DMS 273 (cell line): ENCODE measurements around the gene COL23A1.

Source experiments
- DNase-seq: peaks from one replicate; lab custom pipeline; 2025; ENCODE audit not compliant: unreplicated experiment; lab: John Stamatoyannopoulos, UW

Gene COL23A1

DNA sequence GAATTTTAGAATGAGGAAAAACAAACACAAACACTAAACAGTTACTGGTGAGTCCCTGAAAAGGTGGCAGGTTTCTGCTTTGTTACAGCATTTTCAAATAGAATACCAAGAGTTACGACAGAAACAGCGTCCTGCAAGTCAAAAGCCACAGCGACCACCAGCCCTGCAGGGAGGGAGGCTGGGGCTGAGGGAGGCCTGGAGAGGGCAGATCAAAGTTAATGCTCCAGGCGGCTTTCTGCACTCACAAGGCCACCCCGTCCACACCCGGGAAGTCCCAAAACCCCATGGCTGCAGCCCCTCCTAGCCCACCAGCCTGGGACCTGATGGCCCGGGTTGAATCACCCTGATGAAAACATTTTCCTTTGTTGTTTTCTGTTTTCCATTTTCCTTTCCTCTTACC, 29.3 kb downstream of the COL23A1 start:
- DNase-seq, result no peak

DNA sequence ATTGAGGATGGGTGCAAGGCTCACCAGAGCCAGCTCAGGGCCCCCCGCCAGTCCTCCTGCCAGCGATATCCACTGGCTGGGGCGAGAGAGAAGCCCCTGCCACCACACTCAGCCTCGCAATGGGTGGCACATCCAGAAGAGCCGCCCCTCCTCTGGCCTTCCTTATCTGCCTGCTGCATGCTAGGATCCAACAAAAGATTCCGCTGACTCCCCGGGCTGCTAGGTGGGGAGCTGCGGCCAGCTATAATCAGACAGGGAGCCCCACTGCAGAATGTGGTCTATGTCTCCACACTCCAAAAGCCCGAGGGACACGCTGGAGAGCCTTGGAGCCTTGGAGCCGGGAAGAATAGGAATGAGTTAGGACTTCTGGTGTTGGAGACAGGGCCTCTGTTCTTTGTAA, 32.8 kb downstream of the COL23A1 start:
- no peak for DNase-seq

DNA sequence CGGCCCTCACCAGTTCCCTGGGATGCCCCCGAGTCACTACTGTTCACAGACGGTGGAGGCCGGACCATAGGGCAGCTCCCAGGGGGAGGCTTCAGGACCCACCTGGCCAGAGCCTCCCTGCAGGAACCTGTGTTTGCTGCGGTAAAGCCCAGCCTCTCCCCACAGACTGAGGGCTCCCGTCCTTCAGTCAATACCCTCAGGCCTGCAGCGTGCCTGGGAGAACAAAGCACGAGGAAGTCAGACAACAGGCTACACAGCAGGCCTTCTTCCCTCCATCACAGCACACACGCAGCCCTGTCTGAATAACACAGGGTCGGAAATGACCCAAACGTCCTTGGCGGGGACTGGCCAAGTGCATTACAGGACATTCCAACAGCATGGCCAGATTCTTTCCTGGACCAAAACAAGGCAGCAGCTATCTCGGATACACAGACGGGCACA, 34.4 kb downstream of the COL23A1 start:
- DNase-seq, result no peak

DNA sequence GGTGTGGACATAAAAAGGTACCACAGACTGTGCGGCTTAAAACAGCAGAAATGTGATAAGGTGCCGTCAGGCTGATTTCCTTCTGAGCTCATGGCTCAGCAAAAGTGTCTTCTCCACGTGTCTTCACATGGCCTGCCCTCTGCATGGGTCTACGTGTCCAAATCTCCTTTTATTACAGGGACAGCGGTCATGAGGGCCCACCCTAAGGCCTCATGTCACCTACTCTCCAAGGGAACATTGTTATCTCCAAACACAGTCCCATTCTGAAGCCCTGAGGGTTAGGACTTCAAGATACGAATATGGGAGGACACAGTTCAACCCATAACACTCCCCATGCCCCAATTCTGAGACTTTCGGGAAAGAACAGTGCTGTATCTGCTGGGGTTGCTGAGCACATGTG, 35.2 kb downstream of the COL23A1 start:
- no peak for DNase-seq

DNA sequence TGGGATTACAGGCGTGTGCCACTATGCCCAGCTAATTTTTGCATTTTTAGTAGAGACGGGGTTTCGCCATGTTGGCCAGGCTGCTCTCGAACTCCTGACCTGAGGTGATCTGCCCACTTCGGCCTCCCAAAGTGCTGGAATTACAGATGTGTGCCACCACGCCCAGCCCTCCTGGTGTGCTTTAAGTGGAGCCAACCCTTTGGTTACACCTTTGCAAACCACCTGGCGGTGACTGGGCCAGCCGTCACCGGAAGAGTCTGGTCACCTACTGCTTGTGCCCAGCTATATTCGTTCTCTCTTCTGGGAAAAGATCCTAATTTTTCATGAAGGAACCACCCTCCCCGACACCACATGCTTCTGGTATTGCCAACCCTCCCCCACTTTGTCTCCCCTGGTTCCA, 35.9 kb downstream of the COL23A1 start:
- no peak for DNase-seq

DNA sequence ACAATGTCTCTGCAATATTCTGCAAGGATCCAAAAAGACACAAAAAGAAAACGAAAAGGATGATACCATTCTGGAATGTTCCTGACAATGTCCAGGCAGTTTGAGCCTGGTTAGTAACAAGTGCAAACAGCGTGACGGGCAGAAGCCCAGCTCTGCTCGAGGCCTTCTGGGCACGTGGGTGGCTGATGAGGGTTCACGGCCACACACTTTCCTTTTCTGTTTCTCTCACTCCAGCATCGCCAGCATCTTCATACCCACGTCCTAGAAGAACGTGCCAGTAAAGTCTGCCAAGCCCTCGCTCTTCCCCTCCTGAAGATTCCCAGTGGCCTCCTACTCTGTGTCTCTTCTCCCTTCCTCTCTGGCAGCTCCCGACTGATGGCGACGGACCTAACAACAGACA, 36.7 kb downstream of the COL23A1 start:
- DNase-seq, result no peak

DNA sequence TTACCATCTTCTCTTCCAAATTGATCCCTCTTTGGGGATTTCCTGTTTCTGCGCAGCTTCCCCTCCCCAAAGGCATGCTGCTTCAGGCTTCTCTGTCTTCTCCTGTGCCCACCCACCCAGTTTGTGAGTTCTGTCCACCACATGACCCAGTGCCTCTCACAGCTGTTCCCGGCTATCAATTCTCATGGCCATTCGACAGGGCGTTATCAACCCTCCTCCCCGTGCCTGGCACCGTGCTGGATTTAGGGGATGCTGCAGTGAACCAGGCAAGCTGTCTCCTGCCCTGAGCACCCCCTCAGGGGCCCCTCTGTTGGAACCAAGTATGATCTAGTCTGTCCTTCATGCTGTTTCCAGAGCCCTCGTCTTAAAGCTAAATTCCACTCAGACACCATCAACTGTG, 38.7 kb downstream of the COL23A1 start:
- no peak for DNase-seq

DNA sequence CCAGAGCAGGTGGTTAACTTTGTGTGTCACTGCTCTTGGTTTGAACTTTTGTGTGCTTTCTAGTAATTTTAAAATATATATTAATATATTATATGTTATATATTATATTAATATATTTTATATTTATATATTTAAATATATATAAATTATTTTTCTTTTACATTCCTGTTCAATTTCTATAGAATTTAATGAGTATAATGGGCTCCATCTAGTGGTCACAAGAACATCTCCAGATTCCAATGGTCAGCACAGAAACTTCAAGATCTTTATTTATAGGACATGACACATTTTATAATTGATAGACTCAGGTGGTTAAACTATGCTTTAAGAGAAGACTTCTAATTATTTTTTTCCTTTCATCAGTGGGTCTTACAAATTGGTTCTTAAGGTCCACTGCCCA, 39.1 kb downstream of the COL23A1 start:
- DNase-seq, result peak; percentile 42

DNA sequence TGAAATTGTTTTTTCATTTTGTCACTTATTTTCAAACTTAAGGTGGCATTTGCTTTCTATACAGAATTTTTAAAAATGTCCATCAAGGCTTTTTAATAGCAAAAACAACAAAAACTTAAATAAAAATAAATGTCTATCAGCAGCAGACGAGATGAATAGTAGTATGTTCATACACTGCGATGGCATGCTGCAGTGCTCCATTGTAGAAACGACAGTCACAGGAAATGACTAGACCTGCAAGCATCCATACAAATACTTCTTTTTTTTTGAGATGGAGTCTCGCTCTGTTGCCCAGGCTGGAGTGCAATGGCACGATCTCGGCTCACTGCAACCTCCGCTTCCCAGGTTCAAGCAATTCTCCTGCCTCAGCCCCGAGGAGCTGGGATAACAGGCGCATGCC, 41.4 kb downstream of the COL23A1 start:
- no peak for DNase-seq

DNA sequence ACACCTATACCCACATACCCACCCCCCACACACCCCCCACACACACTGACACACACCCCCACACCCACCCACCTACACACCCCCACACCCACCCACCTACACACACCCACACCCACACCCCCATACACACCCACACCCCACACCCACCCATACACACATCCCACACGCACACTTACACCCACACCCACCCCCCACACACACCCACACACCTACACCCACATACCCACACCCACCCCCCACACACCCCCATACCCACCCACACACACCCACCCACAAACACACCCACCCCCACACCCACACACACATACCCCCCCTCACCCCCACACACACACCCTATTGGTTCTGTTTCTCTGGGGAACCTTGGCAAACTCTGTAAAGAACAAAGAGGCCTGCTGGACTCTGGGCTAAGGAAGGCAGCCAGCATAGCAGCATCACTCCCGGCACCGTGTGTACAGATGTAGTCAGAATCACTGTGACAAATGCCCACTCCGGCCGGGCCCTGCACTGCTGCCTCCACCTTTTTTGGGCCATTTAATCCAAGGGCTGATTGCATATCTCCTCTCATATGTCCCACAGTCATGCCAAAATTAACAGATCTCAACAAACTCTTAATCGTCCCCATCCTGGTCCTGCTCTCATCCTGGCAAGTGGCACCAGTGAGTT, 42.3 kb downstream of the COL23A1 start:
- no peak for DNase-seq

DNA sequence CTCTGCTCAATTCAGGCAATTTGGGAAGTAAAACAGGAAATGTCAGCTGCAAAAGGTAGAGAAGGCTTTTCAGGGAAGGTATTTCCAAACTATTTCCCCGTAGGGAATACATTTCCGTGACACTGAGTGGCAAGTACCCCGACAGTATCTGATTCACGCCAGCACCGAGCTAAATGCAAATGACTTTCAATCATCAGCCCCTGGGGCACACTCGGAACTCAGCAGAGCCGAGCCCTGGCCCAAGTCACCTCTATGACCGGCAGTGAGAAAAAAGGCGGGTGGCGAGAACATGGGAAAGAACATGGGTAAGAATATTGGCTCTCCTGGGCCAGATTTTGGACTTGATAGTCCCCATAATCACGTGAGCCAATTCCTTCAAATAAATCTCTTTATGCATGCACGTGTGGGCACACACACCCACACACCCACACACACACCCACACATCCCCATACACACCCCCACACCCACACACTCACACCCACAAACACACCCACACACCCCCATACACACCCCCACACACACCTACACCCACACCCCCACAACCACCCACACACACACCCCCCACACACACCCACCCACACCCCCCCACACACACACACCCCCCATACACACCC, 43.0 kb downstream of the COL23A1 start:
- no peak for DNase-seq

DNA sequence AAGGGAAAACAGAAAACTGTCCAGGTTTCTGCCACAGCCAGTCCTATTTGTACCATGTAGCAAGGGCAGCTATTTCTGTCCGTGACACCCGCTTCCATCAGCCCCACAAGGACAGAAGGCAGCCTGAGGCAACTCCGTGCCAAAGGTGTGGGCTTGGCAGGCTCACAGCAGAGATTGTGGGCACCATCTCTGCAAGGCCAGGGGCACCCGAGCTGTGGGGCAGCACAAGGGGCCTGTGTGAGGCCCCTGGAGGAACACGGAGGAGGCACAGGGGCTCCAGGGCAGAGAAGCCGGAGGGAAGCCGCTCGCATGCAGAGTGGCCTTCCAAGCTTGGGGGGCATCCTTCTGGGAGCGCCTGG, 43.5 kb downstream of the COL23A1 start:
- DNase-seq, result no peak

DNA sequence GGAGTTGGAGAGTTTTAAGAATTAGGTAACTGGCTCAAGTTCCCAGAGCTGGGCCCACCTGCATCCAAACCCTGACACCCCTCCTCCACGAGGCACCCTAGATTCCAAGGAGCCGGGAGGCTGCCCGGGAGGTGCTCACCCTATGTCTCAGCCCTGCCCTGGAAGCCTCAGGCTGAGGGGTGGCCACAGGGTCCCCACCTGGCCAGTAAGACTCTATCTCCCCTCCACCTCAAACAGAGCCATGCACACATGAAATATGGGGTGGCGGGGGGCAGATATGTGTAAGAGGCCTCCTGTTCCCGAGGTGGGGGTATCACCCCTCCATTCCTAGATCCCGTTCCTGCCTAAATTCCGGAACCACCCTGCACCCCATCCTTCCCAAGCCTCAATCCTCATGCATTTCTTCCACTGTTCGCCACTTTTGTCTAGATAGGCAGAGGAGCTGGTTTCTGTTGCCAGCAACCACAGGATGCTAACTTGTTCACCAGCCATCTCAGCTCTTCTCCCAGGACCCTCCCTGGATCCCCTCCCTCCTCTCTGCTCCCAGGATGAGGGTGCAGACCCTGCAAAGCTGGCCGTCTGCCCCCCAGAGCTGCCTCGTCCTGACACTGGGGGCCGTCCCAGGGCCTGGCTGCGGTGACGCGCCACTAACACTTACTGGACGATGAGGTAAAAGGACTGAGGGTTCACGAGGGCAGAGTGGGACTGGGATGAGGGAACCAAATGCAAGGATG, 44.1 kb downstream of the COL23A1 start:
- no peak for DNase-seq

DNA sequence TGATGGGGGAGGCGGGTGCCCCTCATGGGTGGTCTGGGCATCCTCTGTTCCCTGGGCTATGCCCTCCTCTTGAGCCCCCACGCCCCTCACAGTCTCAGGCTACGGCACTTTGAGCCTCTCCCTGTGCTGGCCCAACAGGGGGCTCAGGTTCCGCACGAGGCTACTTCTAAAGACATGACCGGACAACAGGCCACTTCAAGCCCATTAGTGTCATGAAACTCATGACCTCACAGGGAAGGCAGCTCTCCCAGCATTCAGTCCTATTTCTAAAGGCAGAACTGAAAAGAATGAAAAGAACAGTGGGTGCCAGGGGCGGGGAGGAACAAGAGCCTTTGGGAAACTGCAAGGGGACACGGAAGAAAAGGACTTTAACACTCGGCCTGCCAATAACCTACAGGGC, 45.0 kb downstream of the COL23A1 start:
- no peak for DNase-seq

DNA sequence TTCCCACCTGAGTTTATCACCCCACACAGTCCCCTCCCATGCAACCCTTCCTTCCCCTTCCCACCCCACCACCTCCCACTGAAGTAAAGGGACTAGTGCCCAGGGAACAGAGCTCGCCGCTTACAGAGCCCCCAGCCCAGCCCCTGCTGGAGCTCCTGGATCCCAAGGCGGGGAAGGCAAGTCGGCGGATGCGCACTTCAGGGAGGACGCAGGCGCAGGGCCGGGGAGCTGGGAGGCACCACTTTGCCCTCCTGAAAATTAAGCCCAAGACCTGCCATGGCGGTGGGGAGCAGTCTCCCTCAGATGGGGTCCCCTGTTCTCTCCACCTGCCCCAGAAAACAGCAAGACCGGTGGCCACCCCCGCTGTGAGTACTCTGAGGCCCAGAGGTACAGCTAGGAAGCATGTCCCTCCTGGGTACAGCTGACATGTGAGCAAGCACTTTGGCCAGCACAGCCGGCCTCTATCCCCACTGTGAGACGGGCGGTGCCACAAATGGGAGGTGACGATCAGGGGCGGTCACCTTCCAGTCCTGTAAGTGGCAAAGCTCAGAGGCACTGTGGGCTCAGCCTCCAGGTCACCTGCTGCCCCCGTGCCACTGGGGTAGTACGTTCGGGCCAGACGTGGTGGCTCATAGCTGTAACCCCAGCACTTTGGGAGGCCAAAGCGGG, 45.9 kb downstream of the COL23A1 start:
- DNase-seq, result no peak

DNA sequence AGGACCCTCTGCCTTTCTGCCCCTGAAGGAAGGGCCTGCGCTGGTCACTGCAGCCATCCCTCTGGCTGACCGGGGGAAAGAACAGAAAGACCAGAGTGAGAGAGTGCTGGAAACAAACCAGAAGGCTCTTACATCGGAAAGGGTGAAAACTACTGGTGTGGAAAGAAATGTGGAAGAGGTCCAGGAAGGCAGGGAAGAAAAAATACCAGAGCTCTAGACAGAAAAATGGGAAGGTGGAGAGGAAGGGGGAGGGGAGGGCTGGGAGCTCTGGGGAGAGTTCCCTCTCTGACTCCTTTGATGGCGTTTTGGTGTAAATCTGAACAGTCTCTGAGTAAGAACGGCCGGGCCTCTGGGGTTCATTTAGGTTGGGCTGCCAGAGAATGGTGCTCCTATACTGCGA, 47.7 kb downstream of the COL23A1 start:
- no peak for DNase-seq

DNA sequence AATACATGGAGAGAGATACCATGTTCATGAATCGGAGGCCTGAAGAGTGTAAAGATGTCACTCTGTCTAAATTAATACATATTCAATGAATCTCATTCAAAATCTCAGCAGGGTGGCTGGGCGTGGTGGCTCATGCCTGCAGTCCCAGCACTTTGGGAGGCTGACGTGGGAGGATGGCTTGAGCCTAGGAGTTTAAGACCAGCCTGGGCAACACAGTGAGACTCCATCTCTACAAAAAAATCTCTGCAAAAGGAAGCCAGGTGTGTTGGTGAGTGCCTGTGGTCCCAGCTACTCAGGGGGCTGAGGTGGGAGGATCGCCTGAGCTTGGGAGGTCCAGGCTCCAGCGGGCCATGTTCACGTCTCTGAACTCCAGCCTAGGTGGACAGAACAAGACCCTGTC, 49.7 kb downstream of the COL23A1 start:
- no peak for DNase-seq

DNA sequence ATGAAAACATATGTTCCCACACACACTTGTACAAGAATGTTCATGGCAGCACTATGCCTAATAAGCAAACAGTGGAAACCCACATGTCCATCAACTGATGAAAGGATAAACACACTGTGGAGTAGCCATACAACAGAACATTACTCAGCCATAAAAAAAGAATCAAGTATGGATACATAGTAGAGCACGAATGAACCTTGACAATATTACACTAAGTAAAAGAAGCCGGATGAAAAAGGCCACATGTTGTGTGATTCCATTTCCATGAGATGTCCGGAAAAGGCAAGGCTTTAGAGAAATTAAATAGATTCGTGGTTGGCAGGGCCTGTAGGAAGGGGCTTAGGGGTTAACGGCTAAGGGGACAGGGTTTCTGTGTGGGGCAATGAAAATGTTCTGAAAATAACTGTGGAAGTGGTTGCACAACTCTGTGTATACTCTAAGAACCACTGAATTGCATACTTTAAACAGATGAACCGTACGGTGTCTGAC, 51.4 kb downstream of the COL23A1 start:
- no peak for DNase-seq

DNA sequence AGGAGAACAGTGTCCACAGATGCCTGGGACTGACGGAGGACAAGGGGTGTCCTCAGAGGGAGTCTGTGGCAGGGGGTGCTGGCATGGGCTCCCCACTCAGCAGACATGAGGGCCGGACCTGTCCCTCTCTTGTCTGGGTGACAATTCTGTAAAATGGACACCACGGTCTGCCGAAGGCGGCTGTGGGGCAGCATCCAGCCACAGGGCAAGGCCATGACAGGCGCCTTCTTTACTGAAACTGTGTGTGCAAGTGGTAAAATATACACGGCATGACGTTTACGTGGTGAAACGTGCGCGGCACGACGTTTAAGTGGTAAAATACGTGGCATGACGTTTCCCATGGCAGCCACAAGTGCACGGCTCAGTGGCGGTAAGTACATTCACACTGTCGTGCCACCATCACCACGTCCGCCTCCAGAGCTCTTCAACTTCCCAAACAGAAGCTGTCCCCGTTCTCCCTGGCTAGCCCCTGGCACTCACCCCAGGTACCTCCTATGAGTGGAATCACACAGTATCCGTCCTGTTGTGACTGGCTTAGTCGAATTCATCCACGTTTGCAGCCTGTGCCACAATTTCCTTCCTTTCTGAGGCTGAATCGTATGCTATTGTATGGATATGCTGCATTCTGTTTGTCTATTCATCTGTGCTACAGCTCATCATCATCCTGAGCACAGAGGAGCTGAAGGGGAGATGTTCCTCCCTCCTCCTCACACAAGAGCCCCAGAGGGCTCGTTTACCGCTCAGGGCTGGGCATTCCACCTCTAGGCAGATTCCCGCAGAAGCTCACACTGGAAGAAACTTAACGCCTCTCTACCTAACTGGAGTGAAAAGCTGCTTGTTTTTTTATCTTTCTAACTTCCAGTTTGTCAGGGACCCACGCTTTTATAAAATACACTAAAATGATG, 52.5 kb downstream of the COL23A1 start:
- DNase-seq, result no peak

DNA sequence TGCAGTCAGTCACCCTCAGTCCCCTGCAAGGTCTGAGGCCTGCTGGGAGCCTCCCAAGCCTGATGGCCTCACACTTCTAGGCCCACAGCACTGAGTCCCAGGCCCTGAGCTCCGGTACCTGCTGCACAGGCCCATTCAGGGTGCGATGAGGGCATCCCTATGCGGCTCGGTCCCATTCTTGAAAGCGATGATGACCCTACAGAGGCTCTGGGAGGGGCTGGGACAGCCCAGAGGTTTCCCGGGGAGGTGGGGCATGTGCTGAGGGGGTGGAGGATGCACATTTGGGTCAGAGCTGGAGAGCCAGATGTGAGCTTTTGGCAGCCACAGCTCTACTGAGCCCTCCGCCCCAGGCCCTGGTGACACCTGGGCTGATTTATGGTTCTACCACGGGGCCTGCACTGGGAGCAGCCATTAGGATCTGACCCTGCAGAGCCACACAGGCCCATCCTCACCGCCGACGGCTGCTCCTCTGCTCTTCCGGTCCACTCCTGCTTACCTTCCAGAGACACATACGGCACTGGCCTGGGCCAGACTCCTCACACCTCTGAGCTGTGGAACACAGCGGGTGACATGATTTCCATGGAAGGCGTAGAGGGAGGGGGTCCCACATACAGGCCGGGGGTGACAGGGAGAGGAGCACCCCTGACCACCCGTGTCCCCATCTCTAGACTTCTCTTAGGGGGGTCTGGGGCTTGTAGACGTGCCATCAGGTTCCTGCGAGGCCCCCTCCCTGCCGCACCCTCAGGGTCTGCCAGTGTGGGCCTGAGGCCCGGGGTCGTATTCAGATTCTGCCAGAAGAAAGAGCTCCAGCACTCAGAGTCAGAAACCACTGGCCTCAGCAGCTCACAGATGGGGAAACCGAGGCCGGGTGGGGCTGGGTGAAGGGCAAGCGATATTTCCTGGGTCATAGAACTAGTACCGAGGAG, 53.4 kb downstream of the COL23A1 start:
- DNase-seq, result no peak
